Gastrocnemius medialis (tissue), 4 donors: ENCODE results near the gene TTC17.

ENCODE experiments used
- POLR2A ChIP-seq, 2 donors: fragments of 450-650 bp; IDR thresholded peaks; one replicate each; pipeline ENCODE4 v1.6.1; 2017; ENCODE audit warnings: antibody characterized with exemption in 2 of 2, mild to moderate bottlenecking in 2 of 2, moderate library complexity in 2 of 2
- TF ChIP-seq, protein P1 (sequence below), 5 experiments: fragments of 450-650 bp in 3 of 5; fragments of 200-600 bp in 2 of 5; sonication (generic) in 2 of 5; IDR thresholded peaks in 4 of 5; conservative IDR thresholded peaks in 1 of 5; 1 replicate in 4 of 5; 2 replicates in 1 of 5; pipeline ENCODE4 v1.5.1; 2016 to 2019; ENCODE audit warnings: antibody characterized with exemption in 5 of 5, mild to moderate bottlenecking in 3 of 5, moderate library complexity in 3 of 5

DNA sequence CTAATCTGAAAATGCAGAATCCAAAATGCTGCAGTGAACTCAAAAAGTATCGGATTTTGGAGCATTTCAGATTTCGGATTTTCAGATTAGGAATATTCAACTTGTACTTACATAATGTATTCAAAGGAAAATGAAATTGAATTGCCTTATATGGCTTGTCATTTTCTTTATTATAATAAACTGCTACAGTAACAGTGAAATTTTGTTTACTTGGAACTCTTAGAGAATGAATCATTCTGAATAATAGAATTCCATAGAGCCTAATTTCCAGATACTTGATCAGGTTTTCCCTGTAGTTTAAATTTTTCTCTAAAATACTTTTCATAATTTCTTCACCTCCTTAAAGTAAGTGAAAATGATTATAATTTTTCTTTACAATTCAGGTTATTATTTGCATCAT, 17.3 kb downstream of the TTC17 start:
- TF ChIP-seq, protein P1, sequence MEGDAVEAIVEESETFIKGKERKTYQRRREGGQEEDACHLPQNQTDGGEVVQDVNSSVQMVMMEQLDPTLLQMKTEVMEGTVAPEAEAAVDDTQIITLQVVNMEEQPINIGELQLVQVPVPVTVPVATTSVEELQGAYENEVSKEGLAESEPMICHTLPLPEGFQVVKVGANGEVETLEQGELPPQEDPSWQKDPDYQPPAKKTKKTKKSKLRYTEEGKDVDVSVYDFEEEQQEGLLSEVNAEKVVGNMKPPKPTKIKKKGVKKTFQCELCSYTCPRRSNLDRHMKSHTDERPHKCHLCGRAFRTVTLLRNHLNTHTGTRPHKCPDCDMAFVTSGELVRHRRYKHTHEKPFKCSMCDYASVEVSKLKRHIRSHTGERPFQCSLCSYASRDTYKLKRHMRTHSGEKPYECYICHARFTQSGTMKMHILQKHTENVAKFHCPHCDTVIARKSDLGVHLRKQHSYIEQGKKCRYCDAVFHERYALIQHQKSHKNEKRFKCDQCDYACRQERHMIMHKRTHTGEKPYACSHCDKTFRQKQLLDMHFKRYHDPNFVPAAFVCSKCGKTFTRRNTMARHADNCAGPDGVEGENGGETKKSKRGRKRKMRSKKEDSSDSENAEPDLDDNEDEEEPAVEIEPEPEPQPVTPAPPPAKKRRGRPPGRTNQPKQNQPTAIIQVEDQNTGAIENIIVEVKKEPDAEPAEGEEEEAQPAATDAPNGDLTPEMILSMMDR (IDR thresholded peaks at IDR 0.05 in 4 of 5, conservative IDR thresholded peaks at IDR 0.05 in 1 of 5) = no peak
- TF ChIP-seq POLR2A (IDR thresholded peaks at IDR 0.05) = no peak
